Lower leg skin (tissue), 3 donors: Measurements from ENCODE around the gene BAZ1A.

Source experiments
- POLR2A ChIP-seq, 2 donors: fragments of 450-650 bp; IDR thresholded peaks; one replicate each; pipeline ENCODE4 v1.6.1; 2016 to 2017; ENCODE audit warnings: antibody characterized with exemption in 2 of 2, mild to moderate bottlenecking in 1 of 2, moderate library complexity in 1 of 2
- TF ChIP-seq, protein P1 (sequence below), 3 donors: fragments of 450-650 bp; IDR thresholded peaks; one replicate each; pipeline ENCODE4 v1.5.1; 2016; ENCODE audit warnings: antibody characterized with exemption in 3 of 3, mild to moderate bottlenecking in 3 of 3, moderate library complexity in 2 of 3

DNA sequence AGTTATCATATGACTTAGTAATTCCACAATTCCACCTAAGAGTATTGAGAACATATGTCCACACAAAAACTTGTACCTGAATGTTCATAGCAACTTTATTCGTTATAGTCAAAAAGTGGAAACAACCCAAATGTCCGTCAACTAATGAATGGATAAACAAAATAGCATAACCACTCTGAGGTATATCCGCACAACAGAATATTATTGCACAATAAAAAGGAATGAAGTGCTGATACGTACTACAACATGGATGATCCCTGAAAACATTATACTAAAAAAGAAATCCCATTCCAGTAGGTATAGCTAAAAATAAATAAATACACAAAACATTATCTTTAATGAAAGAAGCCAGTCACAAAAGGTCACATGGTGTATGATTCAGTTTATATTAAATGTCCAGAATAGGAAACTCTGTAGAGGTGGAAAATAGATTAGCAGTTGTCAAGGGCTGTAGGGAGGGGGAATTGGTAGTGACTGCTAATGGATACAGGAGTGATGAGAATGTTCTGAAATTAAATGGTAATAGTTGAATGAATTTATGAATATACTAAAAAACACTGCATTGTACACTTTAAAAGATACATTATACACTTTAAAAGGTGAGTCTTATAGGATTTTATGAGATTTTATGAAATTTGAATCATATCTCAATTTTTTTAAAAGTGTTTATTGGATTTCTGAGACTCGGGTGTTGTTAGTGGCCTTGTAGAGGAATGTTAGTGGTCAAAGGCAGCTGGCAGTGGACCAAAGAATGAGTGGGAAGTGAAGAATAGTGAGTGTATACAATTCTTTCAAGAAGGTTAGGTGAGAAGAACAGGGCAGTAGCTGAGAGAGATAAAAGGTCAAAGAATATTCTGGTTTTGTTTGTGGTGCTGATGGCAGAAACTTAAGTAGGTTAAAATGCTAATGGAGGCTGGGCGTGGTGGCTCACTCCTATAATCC is 36.3 kb upstream of the BAZ1A start:
- TF ChIP-seq, protein P1, sequence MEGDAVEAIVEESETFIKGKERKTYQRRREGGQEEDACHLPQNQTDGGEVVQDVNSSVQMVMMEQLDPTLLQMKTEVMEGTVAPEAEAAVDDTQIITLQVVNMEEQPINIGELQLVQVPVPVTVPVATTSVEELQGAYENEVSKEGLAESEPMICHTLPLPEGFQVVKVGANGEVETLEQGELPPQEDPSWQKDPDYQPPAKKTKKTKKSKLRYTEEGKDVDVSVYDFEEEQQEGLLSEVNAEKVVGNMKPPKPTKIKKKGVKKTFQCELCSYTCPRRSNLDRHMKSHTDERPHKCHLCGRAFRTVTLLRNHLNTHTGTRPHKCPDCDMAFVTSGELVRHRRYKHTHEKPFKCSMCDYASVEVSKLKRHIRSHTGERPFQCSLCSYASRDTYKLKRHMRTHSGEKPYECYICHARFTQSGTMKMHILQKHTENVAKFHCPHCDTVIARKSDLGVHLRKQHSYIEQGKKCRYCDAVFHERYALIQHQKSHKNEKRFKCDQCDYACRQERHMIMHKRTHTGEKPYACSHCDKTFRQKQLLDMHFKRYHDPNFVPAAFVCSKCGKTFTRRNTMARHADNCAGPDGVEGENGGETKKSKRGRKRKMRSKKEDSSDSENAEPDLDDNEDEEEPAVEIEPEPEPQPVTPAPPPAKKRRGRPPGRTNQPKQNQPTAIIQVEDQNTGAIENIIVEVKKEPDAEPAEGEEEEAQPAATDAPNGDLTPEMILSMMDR (IDR thresholded peaks at IDR 0.05): no peak
- TF ChIP-seq POLR2A (IDR thresholded peaks at IDR 0.05): no peak
